ENCODE measurements around the gene CENPX. TPM values are rescaled to one million over a fixed set of nuclear protein-coding genes. Genes with fewer than 3 reads are reported as not detected.

The CENPX gene
- total and polyA plus RNA-seq, 2 of the 13 experiments (the other 11 are each of a cell fraction or from before 2014, with no cell fraction given) = 92.7 to 170 TPM

DNA sequence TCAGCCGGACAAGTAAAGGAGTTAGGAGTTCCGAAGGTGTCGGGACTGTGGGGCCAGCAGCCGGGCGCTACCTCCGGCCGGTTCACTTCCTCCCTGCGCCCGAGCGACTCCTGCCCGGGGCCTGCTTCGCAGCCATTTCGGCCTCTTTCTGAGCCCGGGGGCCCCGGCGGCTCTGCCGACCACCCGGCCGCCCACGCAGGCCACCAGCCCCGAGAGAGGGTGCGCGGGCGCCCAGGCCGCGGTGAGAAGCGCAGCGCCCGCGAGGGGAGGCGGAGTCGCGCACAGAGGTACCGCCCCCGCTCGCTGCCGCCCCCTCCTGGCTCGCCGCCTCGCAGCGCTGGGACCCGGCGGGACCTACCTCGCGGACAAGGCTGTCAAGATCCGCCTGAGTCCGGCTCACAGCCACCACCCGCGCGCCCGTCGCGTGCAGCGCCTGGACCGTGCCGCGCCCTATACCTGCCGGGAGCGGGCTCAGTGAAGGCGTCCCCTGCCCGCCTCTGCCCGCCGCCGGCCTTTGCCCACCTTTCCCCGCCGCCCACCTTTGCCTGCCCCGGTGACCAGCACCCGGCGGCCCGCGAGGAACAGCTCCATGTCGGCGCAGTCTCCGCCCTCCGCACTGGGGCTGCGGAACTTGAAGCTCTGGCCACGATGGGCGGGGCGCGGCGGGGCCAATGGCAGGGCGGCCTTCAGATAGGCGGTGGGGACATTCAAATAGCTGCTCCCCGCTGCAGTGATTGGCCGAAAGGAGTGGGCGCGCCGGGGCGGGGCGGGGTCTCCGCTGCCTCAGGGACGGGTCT, 14.6 kb upstream of the CENPX start, which contains the start of gene DCXR (continued):
- TF ChIP-seq MXD4 (CRISPR knock-in tag; IDR thresholded peaks at IDR 0.05) (peak; percentile 97), ZNF549 (CRISPR knock-in tag; IDR thresholded peaks at IDR 0.05) (no peak), ZNF34 (CRISPR knock-in tag; IDR thresholded peaks at IDR 0.05; ENCODE audit: borderline replicate concordance) (peak; percentile 56; the same call in 1 of the 2 replicates), SYNCRIP (IDR thresholded peaks at IDR 0.05; ENCODE audit: insufficient read depth, low read depth, low read length) (no peak), SETDB1 (CRISPR knock-in tag; IDR thresholded peaks at IDR 0.05; ENCODE audit: borderline replicate concordance) (no peak), NR1H2 (CRISPR knock-in tag; IDR thresholded peaks at IDR 0.05; ENCODE audit: borderline replicate concordance, low read depth) (peak; percentile 60), CEBPB (IDR thresholded peaks at IDR 0.05; ENCODE audit: borderline replicate concordance, low read depth, low read length) (no peak)
- TF ChIP-seq, protein P1, sequence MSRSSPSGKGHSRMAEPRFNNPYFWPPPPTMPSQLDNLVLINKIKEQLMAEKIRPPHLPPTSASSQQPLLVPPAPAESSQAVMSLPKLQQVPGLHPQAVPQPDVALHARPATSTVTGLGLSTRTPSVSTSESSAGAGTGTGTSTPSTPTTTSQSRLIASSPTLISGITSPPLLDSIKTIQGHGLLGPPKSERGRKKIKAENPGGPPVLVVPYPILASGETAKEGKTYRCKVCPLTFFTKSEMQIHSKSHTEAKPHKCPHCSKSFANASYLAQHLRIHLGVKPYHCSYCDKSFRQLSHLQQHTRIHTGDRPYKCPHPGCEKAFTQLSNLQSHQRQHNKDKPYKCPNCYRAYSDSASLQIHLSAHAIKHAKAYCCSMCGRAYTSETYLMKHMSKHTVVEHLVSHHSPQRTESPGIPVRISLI (CRISPR knock-in tag; IDR thresholded peaks at IDR 0.05; ENCODE audit: borderline replicate concordance) = no peak
- TF ChIP-seq, protein P2, sequence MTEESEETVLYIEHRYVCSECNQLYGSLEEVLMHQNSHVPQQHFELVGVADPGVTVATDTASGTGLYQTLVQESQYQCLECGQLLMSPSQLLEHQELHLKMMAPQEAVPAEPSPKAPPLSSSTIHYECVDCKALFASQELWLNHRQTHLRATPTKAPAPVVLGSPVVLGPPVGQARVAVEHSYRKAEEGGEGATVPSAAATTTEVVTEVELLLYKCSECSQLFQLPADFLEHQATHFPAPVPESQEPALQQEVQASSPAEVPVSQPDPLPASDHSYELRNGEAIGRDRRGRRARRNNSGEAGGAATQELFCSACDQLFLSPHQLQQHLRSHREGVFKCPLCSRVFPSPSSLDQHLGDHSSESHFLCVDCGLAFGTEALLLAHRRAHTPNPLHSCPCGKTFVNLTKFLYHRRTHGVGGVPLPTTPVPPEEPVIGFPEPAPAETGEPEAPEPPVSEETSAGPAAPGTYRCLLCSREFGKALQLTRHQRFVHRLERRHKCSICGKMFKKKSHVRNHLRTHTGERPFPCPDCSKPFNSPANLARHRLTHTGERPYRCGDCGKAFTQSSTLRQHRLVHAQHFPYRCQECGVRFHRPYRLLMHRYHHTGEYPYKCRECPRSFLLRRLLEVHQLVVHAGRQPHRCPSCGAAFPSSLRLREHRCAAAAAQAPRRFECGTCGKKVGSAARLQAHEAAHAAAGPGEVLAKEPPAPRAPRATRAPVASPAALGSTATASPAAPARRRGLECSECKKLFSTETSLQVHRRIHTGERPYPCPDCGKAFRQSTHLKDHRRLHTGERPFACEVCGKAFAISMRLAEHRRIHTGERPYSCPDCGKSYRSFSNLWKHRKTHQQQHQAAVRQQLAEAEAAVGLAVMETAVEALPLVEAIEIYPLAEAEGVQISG (CRISPR knock-in tag; IDR thresholded peaks at IDR 0.05) = peak; percentile 85
- TF ChIP-seq, protein P3, sequence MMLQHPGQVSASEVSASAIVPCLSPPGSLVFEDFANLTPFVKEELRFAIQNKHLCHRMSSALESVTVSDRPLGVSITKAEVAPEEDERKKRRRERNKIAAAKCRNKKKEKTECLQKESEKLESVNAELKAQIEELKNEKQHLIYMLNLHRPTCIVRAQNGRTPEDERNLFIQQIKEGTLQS (CRISPR knock-in tag; IDR thresholded peaks at IDR 0.05) = no peak; the same call in 1 of the 2 replicates

Measured in HepG2 (cell line).